Endothelial cell of umbilical vein (primary cell): ENCODE measurements around the gene ADSS1. TPM values are rescaled to one million over a fixed set of nuclear protein-coding genes. Genes with fewer than 3 reads are reported as not detected.
A peak's percentile ranks its signal among the peaks of the same experiment; 100 is the strongest.

ENCODE experiments used
- BruUV-seq: library from RNA; stranded (reverse); fragments of 400-500 nt; replicated peaks from 2 replicates; lab custom pipeline; 2021; lab: Mats Ljungman, UMichigan
- CTCF ChIA-PET: fragments of 300-600, 350-600 bp; sonication (Branson Sonifier 250); formaldehyde crosslinking; loops from one replicate; lab custom pipeline; 2021; ENCODE audit warnings: antibody characterized with exemption, inconsistent platforms; lab: Charles Lee
- POLR2A ChIA-PET: fragments of 300-600, 350-600 bp; sonication (Branson Sonifier 250); formaldehyde crosslinking; loops from one replicate; lab custom pipeline; 2021; ENCODE audit warnings: antibody characterized with exemption, inconsistent platforms; lab: Charles Lee
- DNase-seq: peaks from one replicate; pipeline ENCODE4 v3.0.0-alpha.2; 2011; ENCODE audit warnings: low read depth, low spot score
- FAIRE-seq: peaks from 2 replicates; lab custom pipeline; 2011; peaks lifted over from hg19 to GRCh38; lab: Jason Lieb, UNC
- H2AFZ ChIP-seq: 2 replicates; pipeline ENCODE4 v1.6.0; 2012; ENCODE audit warnings: low read depth, low read length, control low read depth, inconsistent platforms
- H3K27ac ChIP-seq: 2 replicates; pipeline ENCODE4 v1.5.1; 2011; ENCODE audit warnings: low read depth, mild to moderate bottlenecking, control low read depth, low read length, moderate library complexity; ENCODE audit not compliant: insufficient read depth
- H3K27me3 ChIP-seq, 2 experiments: 2 replicates each; pipeline versions ENCODE4 v1.6.0 to v1.6.1; 2011; ENCODE audit warnings: low read length in 2 of 2, mixed read lengths in 1 of 2; ENCODE audit not compliant: control insufficient read depth in 2 of 2, insufficient read depth in 2 of 2
- H3K36me3 ChIP-seq, 2 experiments: 2 replicates in 1 of 2; 3 replicates in 1 of 2; pipeline ENCODE4 v1.5.1; 2011; ENCODE audit warnings: low read length in 2 of 2, mild to moderate bottlenecking in 1 of 2, moderate library complexity in 1 of 2; ENCODE audit not compliant: control insufficient read depth in 2 of 2, insufficient read depth in 2 of 2; ENCODE audit errors: extremely low read depth in 1 of 2
- H3K4me1 ChIP-seq: 3 replicates; pipeline ENCODE4 v1.5.1; 2011; ENCODE audit warnings: mild to moderate bottlenecking, low read length; ENCODE audit not compliant: control insufficient read depth, insufficient read depth; ENCODE audit errors: extremely low read depth
- H3K4me2 ChIP-seq: 2 replicates; pipeline ENCODE4 v1.6.1; 2011; ENCODE audit warnings: low read length, control low read depth, mixed read lengths; ENCODE audit not compliant: insufficient read depth
- H3K4me3 ChIP-seq, 3 experiments: fragments of 200-600 bp in 1 of 3; sonication (generic), shearing (Covaris generic) in 1 of 3; replicated peaks in 1 of 3; 2 replicates each; pipeline ENCODE4 v1.5.1; 2011 to 2016; ENCODE audit warnings: control low read depth in 3 of 3, low read length in 3 of 3, mild to moderate bottlenecking in 2 of 3, inconsistent platforms in 1 of 3, low read depth in 1 of 3, moderate library complexity in 1 of 3; ENCODE audit not compliant: insufficient read depth in 1 of 3
- H3K79me2 ChIP-seq: 2 replicates; pipeline ENCODE4 v1.6.0; 2012; ENCODE audit warnings: low read length, inconsistent platforms; ENCODE audit not compliant: control insufficient read depth, insufficient read depth
- H3K9ac ChIP-seq: replicated peaks from 2 replicates; pipeline ENCODE3; 2011; ENCODE audit warnings: low read length, control low read depth; ENCODE audit not compliant: insufficient read depth; ENCODE audit errors: extremely low read depth
- H3K9me1 ChIP-seq: replicated peaks from 3 replicates; pipeline ENCODE4 v1.6.0; 2011; ENCODE audit warnings: mild to moderate bottlenecking, low read length; ENCODE audit not compliant: control insufficient read depth, insufficient read depth; ENCODE audit errors: extremely low read depth
- H3K9me3 ChIP-seq: replicated peaks from 2 replicates; pipeline ENCODE4 v1.5.1; 2012; ENCODE audit warnings: low read length, inconsistent platforms; ENCODE audit not compliant: control insufficient read depth, insufficient read depth
- H4K20me1 ChIP-seq: replicated peaks from 2 replicates; pipeline ENCODE3; 2011; ENCODE audit warnings: mild to moderate bottlenecking, low read length; ENCODE audit not compliant: control insufficient read depth, insufficient read depth; ENCODE audit errors: extremely low read depth
- EZH2 ChIP-seq: IDR thresholded peaks from 2 replicates; pipeline ENCODE4 v1.6.1; 2012; ENCODE audit warnings: borderline replicate concordance, low read depth, mild to moderate bottlenecking, moderate library complexity, low read length, inconsistent platforms; ENCODE audit not compliant: severe bottlenecking
- FOS ChIP-seq: IDR thresholded peaks from 2 replicates; pipeline ENCODE4 v1.6.1; 2011; ENCODE audit warnings: mild to moderate bottlenecking, low read length, moderate library complexity, borderline replicate concordance; ENCODE audit not compliant: insufficient read depth
- GATA2 ChIP-seq: IDR thresholded peaks from 2 replicates; pipeline ENCODE4 v1.7.0; 2011; ENCODE audit warnings: low read depth, mild to moderate bottlenecking, moderate library complexity, mixed read lengths, low read length; ENCODE audit not compliant: insufficient read length, insufficient read depth
- JUN ChIP-seq: IDR thresholded peaks from 2 replicates; pipeline ENCODE4 v1.6.1; 2011; ENCODE audit warnings: borderline replicate concordance, low read depth; ENCODE audit not compliant: insufficient read length, insufficient read depth
- MAX ChIP-seq: IDR thresholded peaks from 2 replicates; pipeline ENCODE4 v1.6.1; 2011; ENCODE audit not compliant: insufficient read depth, insufficient read length
- MYC ChIP-seq: IDR thresholded peaks from one replicate; pipeline ENCODE4 v1.6.1; 2011; ENCODE audit warnings: mild to moderate bottlenecking, low read depth, low read length
- POLR2A ChIP-seq: IDR thresholded peaks from 2 replicates; pipeline ENCODE4 v1.6.1; 2012; ENCODE audit warnings: low read depth, mild to moderate bottlenecking, control low read depth, low read length
- POLR2AphosphoS5 ChIP-seq: IDR thresholded peaks from 2 replicates; pipeline ENCODE4 v1.6.1; 2012; ENCODE audit warnings: low read depth, mild to moderate bottlenecking, control low read depth, low read length, moderate library complexity; ENCODE audit not compliant: insufficient read depth
- dilution Hi-C: fragments of 300-500 bp; cut with MboI; formaldehyde crosslinking; loops from one replicate; pipeline ENCODE4 v1.15.0; 2019; ENCODE audit warnings: low sequenced_read_pairs; ENCODE audit not compliant: extremely low pct_ligation_motif_present
- intact Hi-C: fragments of 100-400 bp; cut with micrococcal nuclease; formaldehyde crosslinking; loops from one replicate; pipeline ENCODE4 v1.10.0; 2022
- polyA plus RNA-seq, 4 experiments: library from polyadenylated mRNA; depleted of rRNA in 3 of 4; stranded (reverse) in 3 of 4; unstranded in 1 of 4; fragments of >200 nt; gene quantifications; 2 replicates each; pipeline versions ENCODE4 v1.2.1 to v1.2.3, GENCODE V29; 2011 to 2012; ENCODE audit warnings: missing spikeins in 1 of 4
- total RNA-seq: library from RNA; stranded (reverse); gene quantifications from 2 replicates; pipeline ENCODE4 v1.2.3, GENCODE V29; 2021
- TF ChIP-seq, protein P1 (sequence below), 2 donors: IDR thresholded peaks; 1 replicate in 1 of 2; 2 replicates in 1 of 2; pipeline ENCODE4 v1.5.1; 2011; ENCODE audit warnings: low read length in 2 of 2, mild to moderate bottlenecking in 2 of 2, moderate library complexity in 2 of 2, control low read depth in 1 of 2, inconsistent platforms in 1 of 2, low read depth in 1 of 2; ENCODE audit not compliant: insufficient read depth in 1 of 2; ENCODE audit errors: extremely low read depth in 1 of 2

ADSS1 gene
- total and polyA plus RNA-seq, 2 donors (not counting 3 experiments of a cell fraction or from before 2014, with no cell fraction given): 1.9 TPM

- no TSS peak for BruUV-seq
- no peak for FAIRE-seq
- TF ChIP-seq MAX (no peak), FOS (peak; percentile 79), EZH2 (no peak), JUN (no peak), POLR2A (no peak), MYC (no peak), GATA2 (no peak), POLR2AphosphoS5 (peak; percentile 39)
- TF ChIP-seq, protein P1, sequence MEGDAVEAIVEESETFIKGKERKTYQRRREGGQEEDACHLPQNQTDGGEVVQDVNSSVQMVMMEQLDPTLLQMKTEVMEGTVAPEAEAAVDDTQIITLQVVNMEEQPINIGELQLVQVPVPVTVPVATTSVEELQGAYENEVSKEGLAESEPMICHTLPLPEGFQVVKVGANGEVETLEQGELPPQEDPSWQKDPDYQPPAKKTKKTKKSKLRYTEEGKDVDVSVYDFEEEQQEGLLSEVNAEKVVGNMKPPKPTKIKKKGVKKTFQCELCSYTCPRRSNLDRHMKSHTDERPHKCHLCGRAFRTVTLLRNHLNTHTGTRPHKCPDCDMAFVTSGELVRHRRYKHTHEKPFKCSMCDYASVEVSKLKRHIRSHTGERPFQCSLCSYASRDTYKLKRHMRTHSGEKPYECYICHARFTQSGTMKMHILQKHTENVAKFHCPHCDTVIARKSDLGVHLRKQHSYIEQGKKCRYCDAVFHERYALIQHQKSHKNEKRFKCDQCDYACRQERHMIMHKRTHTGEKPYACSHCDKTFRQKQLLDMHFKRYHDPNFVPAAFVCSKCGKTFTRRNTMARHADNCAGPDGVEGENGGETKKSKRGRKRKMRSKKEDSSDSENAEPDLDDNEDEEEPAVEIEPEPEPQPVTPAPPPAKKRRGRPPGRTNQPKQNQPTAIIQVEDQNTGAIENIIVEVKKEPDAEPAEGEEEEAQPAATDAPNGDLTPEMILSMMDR (IDR thresholded peaks at IDR 0.05; ENCODE audit: extremely low read depth in 1 of 2, insufficient read depth in 1 of 2, low read depth in 1 of 2, low read length in 2 of 2): no peak
These were observed 43.8 kb upstream of the ADSS1 start for GRCh38 chr14:104680056-104680805.

More at GRCh38 chr14:104680056-104680805, 43.8 kb upstream of the ADSS1 start:
- peak overlapping the region; percentile 93 for H3K27ac ChIP-seq
- POLR2A ChIA-PET: interaction anchor here (1.1 kb wide), 1 partner anchor 72 kb away, joined by 4 read pairs; the partner anchor contains the start of gene SIVA1
- CTCF ChIA-PET: interaction anchor here (0.6 to 3.7 kb wide), 10 partner anchors 7 to 88 kb away, joined by 3 to 20 read pairs (median 6); partner anchors contain the start of gene INF2
- dilution Hi-C loops (no loop called here), intact Hi-C loops (no loop called here)
- H3K9me1 ChIP-seq: no peaks in the 10 kb centered on the region
- peaks cover 40% of the 10 kb centered on the region for H3K4me1 ChIP-seq
- peak overlapping the region; percentile 72 for H2AFZ ChIP-seq
- H3K4me3 ChIP-seq: no peak overlapping the region
- H3K79me2 ChIP-seq: no peaks in the 10 kb centered on the region
- H3K27me3 ChIP-seq: no peaks in the 10 kb centered on the region
- no peaks in the 10 kb centered on the region for H4K20me1 ChIP-seq
- H3K4me2 ChIP-seq: peak overlapping the region; percentile 31
- peak overlapping the region; percentile 62 for H3K9ac ChIP-seq
- DNase-seq: peak; percentile 67
- no peaks in the 10 kb centered on the region for H3K36me3 ChIP-seq
- H3K9me3 ChIP-seq: no peaks in the 10 kb centered on the region
